Adrenal gland (tissue), 12 donors: ENCODE results near the gene DDX41. TPM values are rescaled to one million over a fixed set of nuclear protein-coding genes. Genes with fewer than 3 reads are reported as not detected.

ENCODE experiments used
- DNase-seq, 7 donors: peaks; one replicate each; pipeline ENCODE4 v3.0.0-alpha.2; 2019 to 2020
- H3K27ac ChIP-seq, 5 donors: fragments of 200-600 bp; sonication (generic) in 4 of 5; 1 replicate in 3 of 5; 2 replicates in 2 of 5; pipeline versions ENCODE4 v1.5.1 to v1.8.0; 2016 to 2020; ENCODE audit warnings: mild to moderate bottlenecking in 1 of 5
- H3K27me3 ChIP-seq: fragments of 200-600 bp; 2 replicates; pipeline ENCODE4 v1.8.0; 2021
- H3K36me3 ChIP-seq, 2 donors: fragments of 200-600 bp; replicated peaks in 1 of 2; 1 replicate in 1 of 2; 2 replicates in 1 of 2; pipeline versions ENCODE4 v1.5.1 to v1.8.0; 2018 to 2022
- H3K4me1 ChIP-seq, 2 donors: fragments of 200-600 bp; replicated peaks in 1 of 2; 1 replicate in 1 of 2; 2 replicates in 1 of 2; pipeline versions ENCODE4 v1.5.1 to v1.8.0; 2018 to 2021
- H3K4me3 ChIP-seq, 4 donors: fragments of 200-600 bp; sonication (generic) in 3 of 4; one replicate each; pipeline ENCODE4 v1.5.1; 2016 to 2018
- H3K9me3 ChIP-seq, 3 donors: fragments of 200-600 bp; sonication (generic) in 1 of 3; replicated peaks in 1 of 3; 1 replicate in 2 of 3; 2 replicates in 1 of 3; pipeline versions ENCODE4 v1.5.1 to v1.8.0; 2016 to 2021
- CTCF ChIP-seq, 6 experiments: fragments of 450-650 bp in 4 of 6; fragments of 200-600 bp in 2 of 6; sonication (generic) in 1 of 6; IDR thresholded peaks; 1 replicate in 5 of 6; 2 replicates in 1 of 6; pipeline versions ENCODE4 v1.5.1 to v1.8.0; 2016 to 2021; ENCODE audit warnings: antibody characterized with exemption in 6 of 6, mild to moderate bottlenecking in 2 of 6, moderate library complexity in 1 of 6
- POLR2A ChIP-seq, 2 donors: fragments of 450-650 bp; IDR thresholded peaks; one replicate each; pipeline ENCODE4 v1.6.1; 2017; ENCODE audit warnings: antibody characterized with exemption in 2 of 2, mild to moderate bottlenecking in 2 of 2, moderate library complexity in 1 of 2
- WGBS, 4 donors: extraction: QIAGEN DNeasy Blood & Tissue Kit in 2 of 4; methylation state at CpG; one replicate each; pipeline versions ENCODE4 v1.1.5 to v1.1.7; 2013 to 2017; 5-methylcytosine and 5-hydroxymethylcytosine counted together
- intact Hi-C, 2 donors: fragments of 100-400 bp; cut with DNase I; formaldehyde crosslinking; loops; one replicate each; pipeline versions ENCODE4 v1.14.1 to v1.15.0; 2022 to 2023
- polyA plus RNA-seq, 3 donors: library from polyadenylated mRNA; stranded (reverse); fragments of 200-250 nt in 2 of 3; fragments of 350-450 nt in 1 of 3; fragmentation: Illumina TruSeq in 1 of 3; extraction: RNeasy Lipid Tissue Mini Kit (QIAGEN cat#74804) in 1 of 3; gene quantifications; one replicate each; pipeline ENCODE4 v1.2.3, GENCODE V29; 2013 to 2014
- total RNA-seq, 9 donors: library from RNA; depleted of rRNA in 4 of 9; stranded (reverse); fragments of >200 nt in 4 of 9; fragments of 120-200 nt in 1 of 9; fragmentation: NEBNext Ultra II Directional in 1 of 9; extraction: Animal tissue kit (Norgen Biotek cat#: 25700) in 1 of 9; gene quantifications; one replicate each; pipeline versions ENCODE4 v1.1.0 to v1.2.4, GENCODE V29; 2013 to 2023
- donor health status: healthy with polysubstance abuse.
- donor health status: Bipolar disorder and iron deficiency.
- donor health status: DM: yes; HTN: yes; CAD: no.
- donor health status: DM: no; HTN: no; CAD: no.
- donor health status: DM: no; HTN: no; CAD: no.
- donor health status: DM: yes; HTN: yes; CAD: no.

The DDX41 gene
- total and polyA plus RNA-seq, 12 donors, result 47.0 to 180 (median 116) TPM

- Histone ChIP-seq H3K27me3 (peaks cover 2% of the 10 kb centered on the region), H3K9me3 (no peaks in the 10 kb centered on the region), H3K4me1 (peaks cover 2 to 3% of the 10 kb centered on the region in 2 donors), H3K4me3 (no peak overlapping the region), H3K36me3 (peaks cover 0 to 14% of the 10 kb centered on the region in 2 donors), H3K27ac (no peak overlapping the region)
- intact Hi-C loops, result no loop called here
- no peak for TF ChIP-seq POLR2A (IDR thresholded peaks at IDR 0.05)
- TF ChIP-seq CTCF (IDR thresholded peaks at IDR 0.05), result no peak
- 91 to 98% (median 95%) methylated on average over 21 to 25 of the region's 25 CpGs for WGBS, 4 donors
- DNase-seq, result no peak
These were observed 49.9 kb downstream of the DDX41 start for GRCh38 chr5:177466861-177467260.

GRCh38 chr5:177465044-177465443 is 51.7 kb downstream of the DDX41 start:
- TF ChIP-seq POLR2A (IDR thresholded peaks at IDR 0.05) (no peak), CTCF (IDR thresholded peaks at IDR 0.05) (no peak)
- intact Hi-C loops, result no loop called here
- Histone ChIP-seq H3K4me1 (peaks cover 0 to 3% of the 10 kb centered on the region in 2 donors), H3K27me3 (no peaks in the 10 kb centered on the region), H3K9me3 (no peaks in the 10 kb centered on the region), H3K27ac (no peak overlapping the region), H3K36me3 (peaks cover 0 to 14% of the 10 kb centered on the region in 2 donors), H3K4me3 (no peak overlapping the region)
- no peak for DNase-seq
- 88 to 99% (median 97%) methylated on average over 11 of the region's 11 CpGs for WGBS, 4 donors

GRCh38 chr5:177462021-177462670 is 54.6 kb downstream of the DDX41 start:
- intact Hi-C loops, result no loop called here
- H3K4me3 ChIP-seq, result no peak overlapping the region
- DNase-seq, result peak in 2 of 7 donors; percentile 25 to 53
- H3K4me1 ChIP-seq, result peaks cover 0 to 3% of the 10 kb centered on the region in 2 donors
- 66 to 84% (median 71%) methylated on average over 17 to 27 of the region's 27 CpGs for WGBS, 4 donors
- peaks cover 0 to 11% of the 10 kb centered on the region in 2 donors for H3K36me3 ChIP-seq
- H3K27me3 ChIP-seq, result no peaks in the 10 kb centered on the region
- H3K27ac ChIP-seq, result peak overlapping the region in 2 of 5 donors; percentile 8 to 74
- no peak for TF ChIP-seq CTCF (IDR thresholded peaks at IDR 0.05)
- no peak for TF ChIP-seq POLR2A (IDR thresholded peaks at IDR 0.05)
- H3K9me3 ChIP-seq, result no peaks in the 10 kb centered on the region

Other genes starting within 250 kb of the DDX41 start
- gene RAB24, start 213.2 kb downstream of the DDX41 start, total RNA-seq, result 10 to 100 TPM; 36.9 to 72.6 (median 51.3) TPM
- gene RAB24, start 213.2 kb downstream of the DDX41 start, polyA plus RNA-seq, result 100 to 1,000 TPM in 1 of 3 donors, 10 to 100 TPM in 2; 29.4 to 134 (median 95.2) TPM
- 100 to 1,000 TPM in 4 of 9 donors, 10 to 100 TPM in 5; 52.3 to 164 (median 97.4) TPM for gene PRELID1, start 213.2 kb downstream of the DDX41 start, total RNA-seq
- 100 to 1,000 TPM; 175 to 217 (median 178) TPM for gene PRELID1, start 213.2 kb downstream of the DDX41 start, polyA plus RNA-seq
- 10 to 100 TPM in 1 of 9 donors, 1 to 10 TPM in 7, under 1 TPM in 1; 0.85 to 18.1 (median 3.5) TPM for gene MXD3, start 205.1 kb downstream of the DDX41 start, total RNA-seq
- 10 to 100 TPM in 2 of 3 donors, under 1 TPM in 1; 0.16 to 42.6 (median 26.2) TPM for gene MXD3, start 205.1 kb downstream of the DDX41 start, polyA plus RNA-seq
- gene LMAN2, start 165.3 kb downstream of the DDX41 start, total RNA-seq, result 100 to 1,000 TPM; 109 to 398 (median 160) TPM
- 100 to 1,000 TPM in 1 of 3 donors, 10 to 100 TPM in 2; 85.7 to 147 (median 97.4) TPM for gene LMAN2, start 165.3 kb downstream of the DDX41 start, polyA plus RNA-seq
- 10 to 100 TPM in 6 of 9 donors, 1 to 10 TPM in 3; 4.4 to 36.3 (median 14.7) TPM for gene RGS14, start 159.0 kb downstream of the DDX41 start, total RNA-seq
- gene RGS14, start 159.0 kb downstream of the DDX41 start, polyA plus RNA-seq, result 10 to 100 TPM in 2 of 3 donors, 1 to 10 TPM in 1; 2.3 to 19.8 (median 18.5) TPM
- not detected for gene SLC34A1, start 132.5 kb downstream of the DDX41 start, total RNA-seq
- gene SLC34A1, start 132.5 kb downstream of the DDX41 start, polyA plus RNA-seq, result not detected
- gene PFN3, start 116.3 kb downstream of the DDX41 start, total RNA-seq, result not detected
- gene PFN3, start 116.3 kb downstream of the DDX41 start, polyA plus RNA-seq, result not detected
- under 1 TPM in 7 of 9 donors, not detected in 2; 0.11 to 0.69 (median 0.20) TPM for gene F12, start 107.4 kb downstream of the DDX41 start, total RNA-seq
- gene F12, start 107.4 kb downstream of the DDX41 start, polyA plus RNA-seq, result under 1 TPM in 2 of 3 donors, not detected in 1; 0.47 to 0.80 TPM
- gene GRK6, start 90.3 kb downstream of the DDX41 start, total RNA-seq, result 10 to 100 TPM; 16.2 to 31.9 (median 22.3) TPM
- 10 to 100 TPM in 2 of 3 donors, 1 to 10 TPM in 1; 3.5 to 15.3 (median 11.2) TPM for gene GRK6, start 90.3 kb downstream of the DDX41 start, polyA plus RNA-seq
- gene PRR7, start 70.1 kb downstream of the DDX41 start, total RNA-seq, result 10 to 100 TPM in 1 of 9 donors, 1 to 10 TPM in 7, under 1 TPM in 1; 0.55 to 13.5 (median 6.1) TPM
- 1 to 10 TPM in 2 of 3 donors, not detected in 1; 5.4 to 9.8 TPM for gene PRR7, start 70.1 kb downstream of the DDX41 start, polyA plus RNA-seq
- gene DBN1, start 43.3 kb downstream of the DDX41 start, total RNA-seq, result 10 to 100 TPM; 11.1 to 17.5 (median 12.5) TPM
- 10 to 100 TPM in 2 of 3 donors, 1 to 10 TPM in 1; 5.1 to 47.1 (median 19.1) TPM for gene DBN1, start 43.3 kb downstream of the DDX41 start, polyA plus RNA-seq
- gene PDLIM7, start 19.4 kb downstream of the DDX41 start, total RNA-seq, result 10 to 100 TPM; 10.4 to 63.2 (median 38.7) TPM
- gene PDLIM7, start 19.4 kb downstream of the DDX41 start, polyA plus RNA-seq, result 100 to 1,000 TPM in 2 of 3 donors, 1 to 10 TPM in 1; 6.5 to 246 (median 131) TPM
- gene DOK3, start 7.1 kb downstream of the DDX41 start, total RNA-seq, result 10 to 100 TPM in 6 of 9 donors, 1 to 10 TPM in 3; 1.5 to 49.1 (median 11.9) TPM
- 10 to 100 TPM in 2 of 3 donors, 1 to 10 TPM in 1; 2.3 to 38.5 (median 10.7) TPM for gene DOK3, start 7.1 kb downstream of the DDX41 start, polyA plus RNA-seq
- 100 to 1,000 TPM in 1 of 9 donors, 10 to 100 TPM in 8; 22.0 to 104 (median 41.4) TPM for gene FAM193B, start 37.6 kb upstream of the DDX41 start, total RNA-seq
- gene FAM193B, start 37.6 kb upstream of the DDX41 start, polyA plus RNA-seq, result 100 to 1,000 TPM in 2 of 3 donors, 10 to 100 TPM in 1; 18.4 to 851 (median 249) TPM
- 100 to 1,000 TPM in 7 of 9 donors, 10 to 100 TPM in 2; 67.6 to 265 (median 139) TPM for gene TMED9, start 75.2 kb upstream of the DDX41 start, total RNA-seq
- gene TMED9, start 75.2 kb upstream of the DDX41 start, polyA plus RNA-seq, result 100 to 1,000 TPM; 105 to 125 (median 113) TPM
- gene B4GALT7, start 83.2 kb upstream of the DDX41 start, total RNA-seq, result 10 to 100 TPM; 27.8 to 77.6 (median 43.7) TPM
- 100 to 1,000 TPM in 1 of 3 donors, 10 to 100 TPM in 2; 22.7 to 131 (median 55.1) TPM for gene B4GALT7, start 83.2 kb upstream of the DDX41 start, polyA plus RNA-seq